ENCODE results near the gene CST6.

CST6 gene

GRCh38 chr11:66011785-66012303, at the start of gene CST6:
Gene CST6, plus strand, starts transcription at chr11:66012008. Its CDS starts 37 bp downstream, at chr11:66012045.
- DNase-seq (ENCODE audit: low spot score), result no peak

- DNase-seq (ENCODE audit: low spot score), result no peak
Observed at GRCh38 chr11:65962141-65962564, 49.7 kb upstream of the CST6 start.

GRCh38 chr11:65964906-65965305, 46.9 kb upstream of the CST6 start:
- no peak for DNase-seq (ENCODE audit: low spot score)

GRCh38 chr11:65965986-65966762, 45.6 kb upstream of the CST6 start:
- DNase-seq (ENCODE audit: low spot score), result no peak

- no peak for DNase-seq (ENCODE audit: low spot score)
Observed at GRCh38 chr11:65967329-65967934, 44.4 kb upstream of the CST6 start.

GRCh38 chr11:65968600-65969482, 43.0 kb upstream of the CST6 start:
- no peak for DNase-seq (ENCODE audit: low spot score)

- DNase-seq (ENCODE audit: low spot score), result no peak
Observed at GRCh38 chr11:65972116-65972515, 39.7 kb upstream of the CST6 start.

- DNase-seq (ENCODE audit: low spot score), result peak; percentile 65
Observed at GRCh38 chr11:65973439-65974110, 38.2 kb upstream of the CST6 start.

- DNase-seq (ENCODE audit: low spot score), result no peak
Observed at GRCh38 chr11:65975771-65976170, 36.0 kb upstream of the CST6 start.

GRCh38 chr11:65976216-65977176, 35.3 kb upstream of the CST6 start:
- no peak for DNase-seq (ENCODE audit: low spot score)

- no peak for DNase-seq (ENCODE audit: low spot score)
Observed at GRCh38 chr11:65977621-65978390, 34.0 kb upstream of the CST6 start.

- no peak for DNase-seq (ENCODE audit: low spot score)
Observed at GRCh38 chr11:65978391-65979238, 33.2 kb upstream of the CST6 start.

- no peak for DNase-seq (ENCODE audit: low spot score)
Observed at GRCh38 chr11:65979261-65979759, 32.5 kb upstream of the CST6 start.

GRCh38 chr11:65981101-65981740, 30.6 kb upstream of the CST6 start:
- DNase-seq (ENCODE audit: low spot score), result no peak

- DNase-seq (ENCODE audit: low spot score), result no peak
Observed at GRCh38 chr11:65981972-65982823, 29.6 kb upstream of the CST6 start.

GRCh38 chr11:65982824-65983588, 28.8 kb upstream of the CST6 start:
- DNase-seq (ENCODE audit: low spot score), result no peak
